HG03025 (cell line): ENCODE data around the gene NAV1.
"Not testable (repeated sequence)": the region's sequence is repeated elsewhere in the genome, so short reads cannot be mapped to it uniquely, and the experiment has no call there.

Experiments used
- ATAC-seq: cut with Tn5 transposase; IDR thresholded peaks from one replicate; pipeline ENCODE4 v1.9.1; 2021; ENCODE audit warnings: mild to moderate bottlenecking, moderate library complexity; ENCODE audit not compliant: unreplicated experiment, low FRiP score

NAV1 gene

GRCh38 chr1:201538612-201539551 is at the start of gene NAV1:
TSS of gene NAV1 (plus strand) at chr1:201539127. CDS start at chr1:201622885, 83,758 bp downstream.
- ATAC-seq = no peak

- no peak for ATAC-seq
Observed at GRCh38 chr1:201489643-201490261, 49.2 kb upstream of the NAV1 start.

- ATAC-seq = no peak
Observed at GRCh38 chr1:201490708-201491131, 48.2 kb upstream of the NAV1 start.

GRCh38 chr1:201491896-201492511 is 46.9 kb upstream of the NAV1 start:
- no peak for ATAC-seq

- not testable (repeated sequence) for ATAC-seq
Observed at GRCh38 chr1:201493026-201493656, 45.8 kb upstream of the NAV1 start.

GRCh38 chr1:201493757-201494617 is 44.9 kb upstream of the NAV1 start:
- ATAC-seq = no peak

- ATAC-seq = no peak
Observed at GRCh38 chr1:201495551-201496295, 43.2 kb upstream of the NAV1 start.

GRCh38 chr1:201496296-201496690 is 42.6 kb upstream of the NAV1 start:
- ATAC-seq = no peak

- ATAC-seq = no peak
Observed at GRCh38 chr1:201497935-201498509, 40.9 kb upstream of the NAV1 start.

- no peak for ATAC-seq
Observed at GRCh38 chr1:201498621-201499020, 40.3 kb upstream of the NAV1 start.

GRCh38 chr1:201499191-201499590 is 39.7 kb upstream of the NAV1 start:
- ATAC-seq = no peak

GRCh38 chr1:201499795-201500669 is 38.9 kb upstream of the NAV1 start:
- no peak for ATAC-seq

- ATAC-seq = no peak
Observed at GRCh38 chr1:201500670-201501120, 38.2 kb upstream of the NAV1 start.

GRCh38 chr1:201501144-201501543 is 37.8 kb upstream of the NAV1 start:
- ATAC-seq = no peak

GRCh38 chr1:201501812-201502510 is 37.0 kb upstream of the NAV1 start:
- no peak for ATAC-seq

GRCh38 chr1:201502511-201502857 is 36.4 kb upstream of the NAV1 start:
- ATAC-seq = no peak
